Esophagus squamous epithelium (tissue), 4 donors: ENCODE data around the gene ACHE.
A peak's percentile ranks its signal among the peaks of the same experiment; 100 is the strongest.

ENCODE experiments used
- POLR2A ChIP-seq, 4 donors: fragments of 450-650 bp; IDR thresholded peaks; one replicate each; pipeline ENCODE4 v1.6.1; 2017; ENCODE audit warnings: antibody characterized with exemption in 4 of 4, mild to moderate bottlenecking in 4 of 4, moderate library complexity in 3 of 4
- TF ChIP-seq, protein P1 (sequence below), 6 experiments: fragments of 450-650 bp in 4 of 6; fragments of 200-600 bp in 2 of 6; sonication (generic) in 2 of 6; IDR thresholded peaks; one replicate each; pipeline ENCODE4 v1.5.1; 2016 to 2019; ENCODE audit warnings: antibody characterized with exemption in 6 of 6, mild to moderate bottlenecking in 4 of 6, moderate library complexity in 4 of 6

GRCh38 chr7:100865938-100866728 is 29.6 kb downstream of the ACHE start:
- TF ChIP-seq, protein P1, sequence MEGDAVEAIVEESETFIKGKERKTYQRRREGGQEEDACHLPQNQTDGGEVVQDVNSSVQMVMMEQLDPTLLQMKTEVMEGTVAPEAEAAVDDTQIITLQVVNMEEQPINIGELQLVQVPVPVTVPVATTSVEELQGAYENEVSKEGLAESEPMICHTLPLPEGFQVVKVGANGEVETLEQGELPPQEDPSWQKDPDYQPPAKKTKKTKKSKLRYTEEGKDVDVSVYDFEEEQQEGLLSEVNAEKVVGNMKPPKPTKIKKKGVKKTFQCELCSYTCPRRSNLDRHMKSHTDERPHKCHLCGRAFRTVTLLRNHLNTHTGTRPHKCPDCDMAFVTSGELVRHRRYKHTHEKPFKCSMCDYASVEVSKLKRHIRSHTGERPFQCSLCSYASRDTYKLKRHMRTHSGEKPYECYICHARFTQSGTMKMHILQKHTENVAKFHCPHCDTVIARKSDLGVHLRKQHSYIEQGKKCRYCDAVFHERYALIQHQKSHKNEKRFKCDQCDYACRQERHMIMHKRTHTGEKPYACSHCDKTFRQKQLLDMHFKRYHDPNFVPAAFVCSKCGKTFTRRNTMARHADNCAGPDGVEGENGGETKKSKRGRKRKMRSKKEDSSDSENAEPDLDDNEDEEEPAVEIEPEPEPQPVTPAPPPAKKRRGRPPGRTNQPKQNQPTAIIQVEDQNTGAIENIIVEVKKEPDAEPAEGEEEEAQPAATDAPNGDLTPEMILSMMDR (IDR thresholded peaks at IDR 0.05), result no peak
- TF ChIP-seq POLR2A (IDR thresholded peaks at IDR 0.05), result peak in 1 of 4 donors; percentile 30
